A549 (cell line): ENCODE data around the gene LCP1. TPM values are rescaled to one million over a fixed set of nuclear protein-coding genes. Genes with fewer than 3 reads are reported as not detected.

Source experiments
- ATAC-seq, 2 experiments: fragments of 200-7000 bp in 1 of 2; fragments of >200 bp in 1 of 2; cut with Nextera tagmentation in 1 of 2; cut with Tn5 transposase in 1 of 2; 3 replicates each; pipeline versions ENCODE4 v1.8.0 to v1.9.1; 2018 to 2020; ENCODE audit warnings: mild to moderate bottlenecking in 1 of 2, moderate library complexity in 1 of 2
- CTCF ChIA-PET: fragments of 300-600 bp; sonication (Branson Sonifier 250); formaldehyde crosslinking; extraction: SDS; loops from one replicate; lab custom pipeline; 2021; ENCODE audit warnings: antibody characterized with exemption, inconsistent platforms; lab: Yijun Ruan, JAX
- POLR2A ChIA-PET: fragments of 350-600 bp; formaldehyde crosslinking; extraction: SDS; loops from one replicate; lab custom pipeline; 2021; ENCODE audit warnings: antibody characterized with exemption, inconsistent platforms; lab: Yijun Ruan, JAX
- DNase-seq, 2 experiments: peaks; one replicate each; pipeline versions ENCODE4 v3.0.0 to v3.0.0-alpha.2; 2011 to 2016; ENCODE audit warnings: low read depth in 1 of 2, low spot score in 1 of 2
- FAIRE-seq: peaks from 2 replicates; lab custom pipeline; 2011; peaks lifted over from hg19 to GRCh38; lab: Jason Lieb, UNC
- H3K27ac ChIP-seq, 2 experiments: fragments of >200 bp; sonication (Bioruptor Twin); formaldehyde crosslinking; 3 replicates each; pipeline ENCODE4 v1.5.1; 2016 to 2017
- H3K4me1 ChIP-seq: fragments of >200 bp; sonication (Bioruptor Twin); formaldehyde crosslinking; 3 replicates; pipeline ENCODE4 v1.6.1; 2016
- H3K4me2 ChIP-seq: fragments of >200 bp; sonication (Bioruptor Twin); formaldehyde crosslinking; 3 replicates; pipeline ENCODE4 v1.6.1; 2016
- H3K4me3 ChIP-seq: fragments of >200 bp; sonication (Bioruptor Twin); formaldehyde crosslinking; 3 replicates; pipeline ENCODE4 v1.5.1; 2016
- H3K9me3 ChIP-seq: fragments of >200 bp; sonication (Bioruptor Twin); formaldehyde crosslinking; 3 replicates; pipeline ENCODE4 v1.6.1; 2016
- ATOH8 ChIP-seq: fragments of 250-450 bp; sonication (Bioruptor Pico); IDR thresholded peaks from 2 replicates; pipeline ENCODE4 v1.5.0; 2020; ENCODE audit warnings: low read depth, mild to moderate bottlenecking, moderate library complexity
- BCL3 ChIP-seq: fragments of >200 bp; sonication (Bioruptor Twin); formaldehyde crosslinking; IDR thresholded peaks from 3 replicates; pipeline ENCODE4 v1.6.1; 2016
- CBX8 ChIP-seq: fragments of 200-600 bp; sonication (generic); IDR thresholded peaks from 2 replicates; pipeline ENCODE4 v1.6.1; 2016
- CEBPB ChIP-seq, 2 experiments: fragments of >200 bp in 1 of 2; sonication (Bioruptor Twin) in 1 of 2; formaldehyde crosslinking in 1 of 2; IDR thresholded peaks; 2 replicates each; pipeline ENCODE4 v1.6.1; 2012 to 2016
- CHD2 ChIP-seq: fragments of 150-350 bp; IDR thresholded peaks from 2 replicates; pipeline ENCODE4 v1.6.1; 2014; ENCODE audit warnings: low read length; ENCODE audit not compliant: partially characterized antibody
- CTCF ChIP-seq: fragments of >200 bp; sonication (Bioruptor Twin); formaldehyde crosslinking; IDR thresholded peaks from 3 replicates; pipeline ENCODE4 v1.5.1; 2016
- EHF ChIP-seq: fragments of 250-450 bp; sonication (Bioruptor Pico); IDR thresholded peaks from 2 replicates; pipeline ENCODE4 v1.5.0; 2020; ENCODE audit warnings: mild to moderate bottlenecking
- ESRRA ChIP-seq: fragments of 150-350 bp; IDR thresholded peaks from 2 replicates; pipeline ENCODE4 v1.6.1; 2014; ENCODE audit warnings: mild to moderate bottlenecking, low read length, borderline replicate concordance
- FOSL2 ChIP-seq, 2 experiments: fragments of 450-650 bp in 1 of 2; fragments of >200 bp in 1 of 2; sonication (Bioruptor Twin) in 1 of 2; formaldehyde crosslinking; IDR thresholded peaks; 2 replicates each; pipeline versions ENCODE4 v1.5.0 to v1.6.1; 2016 to 2020; ENCODE audit warnings: mild to moderate bottlenecking in 1 of 2, moderate library complexity in 1 of 2
- HOXB5 ChIP-seq: fragments of 250-450 bp; sonication (Bioruptor Pico); IDR thresholded peaks from 2 replicates; pipeline ENCODE4 v1.5.0; 2020; ENCODE audit warnings: mild to moderate bottlenecking, moderate library complexity
- JUN ChIP-seq, 2 experiments: fragments of >200 bp; sonication (Bioruptor Twin); formaldehyde crosslinking; IDR thresholded peaks; 2 replicates in 1 of 2; 3 replicates in 1 of 2; pipeline ENCODE4 v1.6.1; 2016 to 2017
- MAFK ChIP-seq: fragments of 450-650 bp; IDR thresholded peaks from 2 replicates; pipeline ENCODE4 v1.6.1; 2014; ENCODE audit not compliant: partially characterized antibody
- MAX ChIP-seq: IDR thresholded peaks from 2 replicates; pipeline ENCODE4 v1.6.1; 2012
- MAZ ChIP-seq: fragments of 150-350 bp; IDR thresholded peaks from 2 replicates; pipeline ENCODE4 v1.6.1; 2014; ENCODE audit warnings: antibody characterized with exemption, low read depth, low read length, borderline replicate concordance
- MYC ChIP-seq: IDR thresholded peaks from 2 replicates; pipeline ENCODE4 v1.6.1; 2012; ENCODE audit warnings: mild to moderate bottlenecking, inconsistent platforms, low read length, improper control_type of control experiment, borderline replicate concordance
- NPAS2 ChIP-seq: fragments of 250-450 bp; sonication (Bioruptor Pico); IDR thresholded peaks from 2 replicates; pipeline ENCODE4 v1.8.0; 2022; ENCODE audit warnings: mild to moderate bottlenecking, moderate library complexity, borderline replicate concordance
- NR3C1 ChIP-seq: fragments of >200 bp; sonication (Bioruptor Twin); formaldehyde crosslinking; IDR thresholded peaks from 3 replicates; pipeline ENCODE4 v1.6.1; 2017
- POLR2A ChIP-seq: IDR thresholded peaks from 2 replicates; pipeline ENCODE4 v1.6.1; 2012; ENCODE audit warnings: mild to moderate bottlenecking, low read length
- RAD21 ChIP-seq, 2 experiments: fragments of >200 bp in 1 of 2; sonication (Bioruptor Twin) in 1 of 2; formaldehyde crosslinking in 1 of 2; IDR thresholded peaks in 1 of 2; conservative IDR thresholded peaks in 1 of 2; 2 replicates in 1 of 2; 3 replicates in 1 of 2; pipeline ENCODE4 v1.6.1; 2012 to 2018; ENCODE audit warnings: inconsistent platforms in 1 of 2
- RARB ChIP-seq: fragments of 250-450 bp; sonication (Bioruptor Pico); IDR thresholded peaks from 2 replicates; pipeline ENCODE4 v1.8.0; 2021; ENCODE audit warnings: mild to moderate bottlenecking, moderate library complexity
- RCOR1 ChIP-seq: fragments of 150-350 bp; IDR thresholded peaks from 2 replicates; pipeline ENCODE4 v1.6.1; 2014; ENCODE audit warnings: antibody characterized with exemption, low read length, low read depth
- RFX5 ChIP-seq: fragments of 450-650 bp; IDR thresholded peaks from 2 replicates; pipeline ENCODE4 v1.7.1; 2014; ENCODE audit warnings: antibody characterized with exemption, mild to moderate bottlenecking, moderate library complexity
- SMC3 ChIP-seq: fragments of >200 bp; sonication (Bioruptor Twin); formaldehyde crosslinking; IDR thresholded peaks from 3 replicates; pipeline ENCODE4 v1.6.1; 2018; ENCODE audit warnings: inconsistent platforms
- SREBF2 ChIP-seq: fragments of 450-650 bp; IDR thresholded peaks from 2 replicates; pipeline ENCODE4 v1.6.1; 2014; ENCODE audit warnings: mild to moderate bottlenecking, moderate library complexity
- ZFP36 ChIP-seq: fragments of 450-650 bp; IDR thresholded peaks from 2 replicates; pipeline ENCODE4 v1.6.1; 2014; ENCODE audit warnings: borderline replicate concordance; ENCODE audit not compliant: partially characterized antibody
- WGBS: methylation state at CpG from one replicate; pipeline ENCODE4 v1.1.6; 2017; ENCODE audit errors: missing lambda C conversion rate; 5-methylcytosine and 5-hydroxymethylcytosine counted together
- polyA plus RNA-seq, 4 experiments: library from polyadenylated mRNA; depleted of rRNA in 3 of 4; stranded (reverse); fragments of >200 nt; fragmentation: RNase III in 1 of 4; extraction: RNeasy Plus Mini Kit Qiagen cat#74134 plus additional on column Dnase treatment in 1 of 4; gene quantifications; 2 replicates in 3 of 4; 3 replicates in 1 of 4; pipeline ENCODE4 v1.2.3, GENCODE V29; 2011 to 2017

Gene LCP1
- polyA plus RNA-seq, 2 of the 4 experiments (the other 2 are of a cell fraction), result 0.09 to 0.19 TPM

- TF ChIP-seq ATOH8 (no peak), NR3C1 (no peak), EHF (CRISPR knock-in tag) (no peak), BCL3 (no peak), RCOR1 (no peak), HOXB5 (CRISPR knock-in tag) (no peak), CBX8 (no peak)
Observed at GRCh38 chr13:46149272-46150133, 32.5 kb downstream of the LCP1 start (continued).

- FAIRE-seq, result no peak
- Histone ChIP-seq H3K4me2 (peak overlapping the region; percentile 41; the same call in 1 of the 3 replicates), H3K9me3 (no peaks in the 10 kb centered on the region), H3K4me3 (no peak overlapping the region), H3K4me1 (peaks cover 34% of the 10 kb centered on the region), H3K27ac (no peak overlapping the region)
- ATAC-seq, result peak; percentile 75 to 76; a peak in 4 of 6 replicates
- ChIA-PET POLR2A (no interaction called here), CTCF (no interaction called here)
- DNase-seq, result peak in 1 of 2 experiments; percentile 30
- TF ChIP-seq RAD21 (conservative IDR thresholded peaks at IDR 0.05 in 1 of 2, IDR thresholded peaks at IDR 0.05 in 1 of 2) (peak; percentile 46 to 50), ESRRA (no peak), CEBPB (IDR thresholded peaks at IDR 0.05) (peak in 1 of 2 experiments; percentile 39; a peak in 1 of 4 replicates), CTCF (peak; percentile 27; the same call in 1 of the 3 replicates)
- WGBS, result 13% methylated on average over 2 of the region's 3 CpGs
Observed at GRCh38 chr13:46146898-46147297, 35.1 kb downstream of the LCP1 start.

GRCh38 chr13:46145950-46146349 lies 36.0 kb downstream of the LCP1 start:
- POLR2A ChIA-PET, result no interaction called here
- FAIRE-seq (no peak), DNase-seq (no peak), ATAC-seq (no peak)
- WGBS, result 23% methylated on average over 1 of the region's 2 CpGs
- Histone ChIP-seq H3K4me3 (no peak overlapping the region), H3K27ac (no peak overlapping the region)
- CTCF ChIA-PET, result interaction anchor here (1.6 kb wide), 1 partner anchor 21 kb away, joined by 4 read pairs; no protein-coding TSS in a partner anchor
- TF ChIP-seq CBX8 (no peak), FOSL2 (IDR thresholded peaks at IDR 0.05) (no peak), FOSL2 (CRISPR knock-in tag; IDR thresholded peaks at IDR 0.05) (no peak)
- TF ChIP-seq, all 56 proteins: peak for 0
- peaks cover 34% of the 10 kb centered on the region for H3K4me1 ChIP-seq
- H3K4me2 ChIP-seq, result no peak overlapping the region
- no peaks in the 10 kb centered on the region for H3K9me3 ChIP-seq

- CTCF ChIA-PET, result interaction anchor here (1.5 to 1.6 kb wide), 2 partner anchors 15 to 22 kb away, joined by 4 to 8 read pairs; no protein-coding TSS in a partner anchor
- H3K4me2 ChIP-seq, result no peak overlapping the region
- WGBS, result 84% methylated on average over 4 of the region's 4 CpGs
- no peak for DNase-seq
- H3K27ac ChIP-seq, result no peak overlapping the region
- ATAC-seq, result no peak
- FAIRE-seq, result no peak
- H3K9me3 ChIP-seq, result no peaks in the 10 kb centered on the region
- H3K4me1 ChIP-seq, result peaks cover 33% of the 10 kb centered on the region
- POLR2A ChIA-PET, result no interaction called here
- no peak overlapping the region for H3K4me3 ChIP-seq
- TF ChIP-seq MAFK, result no peak
- no peak for TF ChIP-seq SMC3
- no peak for TF ChIP-seq MAZ
- TF ChIP-seq RARB, result no peak
- TF ChIP-seq ESRRA, result no peak
- TF ChIP-seq SREBF2, result no peak
- no peak for TF ChIP-seq RFX5
- no peak for TF ChIP-seq MYC
- TF ChIP-seq POLR2A, result no peak
- TF ChIP-seq NPAS2, result no peak
- no peak for TF ChIP-seq ZFP36
- TF ChIP-seq CHD2, result no peak
- TF ChIP-seq CEBPB (IDR thresholded peaks at IDR 0.05), result no peak
- no peak for TF ChIP-seq MAX
- no peak for TF ChIP-seq JUN (IDR thresholded peaks at IDR 0.05)
- TF ChIP-seq CTCF, result no peak
Observed at GRCh38 chr13:46145135-46145534, 36.8 kb downstream of the LCP1 start.
